LoVo (cell line): ENCODE measurements around the gene SRC.

Experiments used
- DNase-seq: peaks from one replicate; pipeline ENCODE4 v3.0.0-alpha.2; 2016; ENCODE audit warnings: low spot score

SRC gene

DNA sequence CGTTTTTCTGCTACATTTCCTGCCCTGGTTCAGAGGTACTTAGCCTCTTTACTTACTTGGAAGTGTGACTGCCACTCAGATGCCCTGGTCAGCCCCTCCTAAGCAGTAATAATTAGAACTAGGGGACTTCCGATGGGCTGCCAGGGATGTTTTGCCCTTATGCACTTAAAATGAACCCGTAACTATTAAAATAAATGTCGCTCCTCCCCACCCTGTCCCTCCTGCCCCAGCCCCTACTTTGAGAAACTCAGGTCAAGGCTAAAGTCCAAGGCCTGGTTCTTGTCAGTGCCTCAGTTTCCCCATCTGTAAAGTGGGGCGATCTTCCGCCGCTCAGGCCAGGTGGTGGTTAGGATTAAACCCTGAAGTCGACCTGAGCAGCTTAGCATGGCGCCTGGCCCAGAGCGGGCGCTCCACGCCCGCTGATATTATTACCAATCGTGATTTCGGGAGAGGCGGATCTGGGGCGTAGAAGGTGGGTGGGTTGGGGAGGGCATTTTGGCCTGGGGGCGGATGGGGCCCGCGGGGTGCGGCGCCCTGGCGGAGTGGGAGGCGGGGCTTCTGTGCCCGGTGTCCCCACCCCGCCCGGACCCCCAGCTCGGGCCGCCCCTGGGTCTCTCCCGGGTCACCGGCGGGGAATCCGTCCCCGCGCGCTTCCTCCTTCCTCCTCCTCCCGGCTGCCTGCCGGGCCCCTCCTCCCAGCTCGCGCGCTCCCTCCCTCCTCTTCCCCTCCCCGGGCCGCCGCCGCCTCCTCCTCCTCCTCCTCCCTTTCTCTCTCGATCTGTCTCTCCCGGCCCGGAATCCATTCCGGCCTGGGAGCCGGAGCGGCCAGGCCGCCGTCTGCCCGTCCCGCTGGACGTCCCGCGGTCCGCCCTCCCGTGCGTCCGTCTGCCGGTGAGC, at the start of gene SRC:
TSS of gene SRC (plus strand) at position 802 of the 897 bp plus-strand sequence. CDS start 38,014 bp downstream, outside the sequence.
- DNase-seq, result peak; percentile 75

DNA sequence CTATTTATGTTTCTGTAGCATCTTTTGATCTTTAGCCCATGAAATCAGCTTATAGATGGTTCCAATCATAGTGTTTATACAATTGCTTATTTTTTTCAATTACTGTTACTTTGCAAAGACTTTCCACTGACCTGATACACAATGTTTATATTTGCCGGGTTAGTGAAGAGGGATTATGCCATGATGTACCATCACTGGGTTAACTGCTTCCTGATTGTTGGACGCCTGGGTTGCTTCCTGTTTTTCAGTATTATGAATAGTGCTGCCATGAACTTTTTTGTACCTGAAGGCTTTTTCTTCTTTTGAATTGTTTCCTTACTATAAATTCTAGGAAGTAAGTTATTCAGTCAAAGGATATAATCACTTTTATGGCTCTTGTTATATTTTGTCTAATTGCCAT, 49.6 kb upstream of the SRC start:
- no peak for DNase-seq

DNA sequence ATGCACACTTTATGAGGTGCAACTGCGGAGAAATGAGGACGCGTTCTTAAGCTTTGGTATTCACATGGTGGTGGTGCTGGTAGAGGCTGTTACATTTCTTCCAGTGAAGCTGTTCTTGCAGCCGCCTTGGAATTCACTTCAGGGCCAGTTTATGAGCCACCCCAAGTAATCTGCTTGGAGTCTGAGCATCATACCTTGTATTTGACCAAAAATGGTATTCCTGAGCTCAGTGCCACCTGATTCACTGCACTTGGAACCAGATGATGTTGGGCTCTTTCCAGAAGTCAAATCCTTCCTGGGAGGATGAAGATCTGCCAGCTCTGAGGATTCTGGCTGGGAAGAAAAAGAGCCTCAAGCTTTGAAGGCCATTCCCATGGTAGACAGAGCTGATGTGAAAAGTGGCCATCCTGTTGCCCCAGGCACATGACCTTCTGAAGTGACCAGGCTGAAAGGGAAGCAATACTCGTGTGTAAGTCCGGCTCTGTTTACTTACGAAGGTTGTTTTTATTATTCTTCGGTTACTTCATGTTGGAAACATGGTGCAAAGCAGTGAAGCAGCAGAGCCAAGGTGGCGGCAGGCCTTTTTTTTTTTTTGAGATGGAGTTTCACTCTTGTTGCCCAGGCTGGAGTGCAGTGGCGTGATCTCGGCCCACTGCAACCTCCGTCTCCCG, 48.7 kb upstream of the SRC start:
- DNase-seq, result no peak

DNA sequence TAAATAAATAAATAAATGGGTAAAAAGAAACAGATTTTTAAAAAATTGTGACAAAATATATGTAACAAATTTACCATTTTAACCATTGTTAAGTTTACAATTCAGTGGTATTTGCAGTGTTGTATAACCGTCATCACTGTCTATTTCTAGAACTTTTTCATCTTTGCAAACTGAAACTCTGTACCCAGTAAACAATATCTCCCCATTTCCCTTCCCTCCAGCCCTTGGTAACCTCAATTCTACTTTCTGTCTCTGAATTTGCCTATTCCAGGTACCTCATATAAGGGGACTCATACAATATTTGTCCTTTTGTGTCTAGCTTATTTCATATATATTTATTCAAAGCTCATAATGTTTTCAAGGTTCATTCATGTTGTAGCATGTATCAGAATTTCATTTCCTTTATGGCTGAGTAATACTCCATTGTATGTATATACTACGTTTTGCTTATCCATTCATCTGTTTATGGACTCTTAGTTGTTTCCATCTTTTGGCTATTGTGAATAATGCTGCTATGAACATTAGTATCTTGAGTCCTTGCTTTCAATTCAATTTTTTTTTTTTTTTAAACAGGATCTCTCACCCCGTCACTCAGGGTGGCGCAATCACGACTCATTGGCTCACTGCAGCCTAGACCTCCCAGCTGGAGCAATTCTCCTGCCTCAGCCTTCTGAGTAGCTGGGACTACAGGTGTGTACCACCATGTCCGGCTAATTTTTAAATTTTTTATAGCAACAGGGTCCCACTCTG, 47.6 kb upstream of the SRC start:
- DNase-seq, result no peak

DNA sequence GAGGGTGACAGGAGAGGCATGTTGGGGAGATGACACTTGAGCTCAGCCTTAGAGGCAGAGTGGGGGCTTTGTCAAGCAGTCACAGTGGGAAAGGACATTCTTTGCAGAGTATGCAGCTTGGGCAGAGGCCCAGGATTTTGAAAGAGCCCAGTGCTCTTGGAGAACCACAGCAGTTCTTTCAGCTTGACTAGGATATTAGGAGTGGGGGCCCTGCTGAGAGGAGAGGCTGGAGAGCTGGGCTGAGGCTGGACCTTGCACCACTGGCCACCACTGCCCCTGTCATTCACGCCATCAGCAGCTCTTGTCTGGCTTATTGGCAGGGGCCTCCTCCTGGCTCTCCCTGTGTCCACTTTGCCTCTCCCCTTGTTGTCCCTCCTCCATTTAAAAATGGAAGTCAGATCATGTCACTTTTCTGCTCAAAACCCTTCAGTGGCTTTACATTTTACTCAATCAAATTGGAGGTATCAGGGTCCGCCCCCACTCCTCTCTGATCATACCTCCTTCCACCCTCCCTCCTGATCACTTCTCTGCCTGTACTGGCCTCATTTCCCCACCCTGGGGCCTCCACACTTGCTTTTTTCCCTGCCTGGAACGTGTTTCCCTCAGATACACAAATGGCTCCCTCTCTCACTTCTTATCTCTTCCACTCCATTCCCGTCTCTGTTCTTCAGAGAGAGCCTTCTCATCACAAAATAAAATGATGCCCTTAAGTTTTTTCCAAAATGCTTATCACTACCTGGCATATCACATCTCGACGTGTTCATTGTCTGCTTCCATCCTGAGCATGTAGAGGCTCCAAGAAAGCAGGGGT, 46.0 kb upstream of the SRC start:
- DNase-seq, result no peak

DNA sequence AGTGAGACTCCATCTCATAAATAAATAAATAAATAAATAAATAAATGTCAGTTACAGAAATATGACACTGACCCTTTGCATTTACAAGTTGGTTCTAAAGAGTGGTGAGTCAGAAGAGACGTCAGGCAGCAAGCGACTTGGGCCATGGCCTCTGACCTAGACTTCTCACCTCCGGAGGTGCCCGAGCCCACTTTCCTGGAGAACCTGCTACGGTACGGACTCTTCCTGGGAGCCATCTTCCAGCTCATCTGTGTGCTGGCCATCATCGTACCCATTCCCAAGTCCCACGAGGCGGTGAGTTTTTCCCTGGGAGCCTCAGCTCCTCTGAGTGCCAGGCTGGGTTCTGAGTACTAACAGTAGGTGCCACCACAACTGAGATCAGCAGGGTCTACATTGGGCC, 44.8 kb upstream of the SRC start:
- DNase-seq, result no peak

DNA sequence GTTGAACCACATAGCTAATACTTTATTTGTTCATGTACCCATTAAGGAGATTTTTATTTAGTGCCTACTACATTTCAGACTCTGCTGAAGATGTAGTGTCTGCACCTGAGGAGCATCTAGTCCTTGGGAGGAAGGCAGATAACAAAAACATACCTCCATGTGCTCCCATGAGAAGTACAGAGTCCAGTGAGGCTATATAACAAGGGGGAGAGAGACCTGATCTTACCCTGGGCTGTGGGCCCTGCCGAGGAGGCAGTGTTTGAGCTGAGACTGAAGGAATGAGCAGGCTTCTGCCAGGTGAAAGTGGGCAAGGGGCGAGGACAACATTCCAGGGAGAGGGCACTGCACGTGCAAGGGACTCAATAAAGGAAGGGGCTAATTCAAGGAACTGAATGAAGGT, 44.4 kb upstream of the SRC start:
- no peak for DNase-seq

DNA sequence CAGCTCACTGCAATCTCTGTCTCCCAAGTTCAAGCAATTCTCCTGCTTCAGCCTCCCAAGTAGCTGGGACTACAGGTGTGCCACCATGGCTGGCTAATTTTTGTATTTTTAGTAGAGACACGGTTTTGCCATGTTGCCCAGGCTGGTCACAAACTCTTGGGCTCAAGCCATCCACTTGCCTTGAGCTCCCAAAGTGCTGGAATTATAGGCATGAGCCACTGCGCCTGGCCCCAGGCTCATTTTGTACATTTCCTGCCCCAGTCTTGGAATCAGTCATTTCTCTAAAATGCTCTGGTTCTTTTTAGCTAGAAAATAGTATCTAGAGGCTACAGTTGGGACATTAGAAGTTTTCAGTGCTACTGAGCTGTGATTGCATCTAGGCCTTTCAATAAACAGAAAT, 43.0 kb upstream of the SRC start:
- no peak for DNase-seq

DNA sequence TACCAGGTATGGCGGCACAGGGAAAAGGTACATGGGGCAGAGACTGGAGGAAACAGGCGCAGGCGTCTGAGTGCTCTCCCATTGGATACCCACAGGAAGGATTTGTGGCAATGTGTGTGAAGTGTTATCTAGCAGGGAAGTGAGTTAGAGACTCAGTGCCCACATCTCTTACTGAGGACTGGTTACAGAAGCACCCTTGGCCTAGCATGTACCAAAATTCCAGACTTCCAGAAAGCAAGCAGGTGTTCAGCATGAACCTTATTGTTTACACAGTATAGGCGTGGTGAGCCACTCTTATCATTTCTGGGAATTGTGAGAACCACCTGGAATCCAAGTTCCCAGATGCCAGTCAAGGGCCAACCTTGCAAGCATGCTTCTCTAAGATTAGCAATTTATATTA, 42.3 kb upstream of the SRC start:
- DNase-seq, result no peak

DNA sequence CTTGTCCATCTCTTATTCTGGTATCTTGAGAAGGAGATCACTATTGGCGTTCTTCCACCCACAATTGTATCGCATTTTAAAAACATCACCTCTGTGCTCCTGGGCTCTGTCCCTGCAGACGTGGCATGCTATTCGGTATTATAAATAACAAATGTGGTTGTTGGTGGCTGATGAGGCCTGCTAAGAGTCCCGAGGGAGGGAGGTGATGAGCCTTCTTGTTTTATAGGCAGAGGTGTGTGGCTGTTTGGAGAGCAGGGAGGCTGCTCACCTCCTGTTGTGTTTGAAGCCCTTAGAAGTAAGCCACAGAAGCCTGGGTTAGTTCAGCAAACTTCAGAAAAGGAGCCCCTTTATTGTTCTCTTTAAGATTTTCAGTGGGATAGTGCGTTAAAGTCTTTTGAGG, 40.9 kb upstream of the SRC start:
- no peak for DNase-seq

DNA sequence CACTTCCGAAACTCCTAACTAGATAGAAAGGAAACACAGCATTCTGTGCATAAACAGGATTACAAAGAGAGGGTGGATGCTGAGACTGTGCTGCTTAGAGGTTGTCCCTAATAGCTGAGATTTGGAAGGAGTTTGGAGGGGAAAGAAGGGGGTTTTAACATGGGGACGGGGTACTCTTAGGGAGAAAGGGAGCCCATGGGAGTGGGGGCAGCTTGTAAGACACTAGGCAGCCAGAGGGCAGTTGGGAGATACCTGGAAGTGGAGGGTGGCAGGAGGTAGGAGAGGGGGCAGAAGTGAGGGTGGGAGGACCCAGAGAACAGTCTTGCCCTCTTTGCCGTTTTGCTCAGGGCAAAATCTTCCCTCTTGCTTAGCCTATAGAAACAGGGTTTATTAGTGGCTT, 40.1 kb upstream of the SRC start:
- DNase-seq, result no peak

DNA sequence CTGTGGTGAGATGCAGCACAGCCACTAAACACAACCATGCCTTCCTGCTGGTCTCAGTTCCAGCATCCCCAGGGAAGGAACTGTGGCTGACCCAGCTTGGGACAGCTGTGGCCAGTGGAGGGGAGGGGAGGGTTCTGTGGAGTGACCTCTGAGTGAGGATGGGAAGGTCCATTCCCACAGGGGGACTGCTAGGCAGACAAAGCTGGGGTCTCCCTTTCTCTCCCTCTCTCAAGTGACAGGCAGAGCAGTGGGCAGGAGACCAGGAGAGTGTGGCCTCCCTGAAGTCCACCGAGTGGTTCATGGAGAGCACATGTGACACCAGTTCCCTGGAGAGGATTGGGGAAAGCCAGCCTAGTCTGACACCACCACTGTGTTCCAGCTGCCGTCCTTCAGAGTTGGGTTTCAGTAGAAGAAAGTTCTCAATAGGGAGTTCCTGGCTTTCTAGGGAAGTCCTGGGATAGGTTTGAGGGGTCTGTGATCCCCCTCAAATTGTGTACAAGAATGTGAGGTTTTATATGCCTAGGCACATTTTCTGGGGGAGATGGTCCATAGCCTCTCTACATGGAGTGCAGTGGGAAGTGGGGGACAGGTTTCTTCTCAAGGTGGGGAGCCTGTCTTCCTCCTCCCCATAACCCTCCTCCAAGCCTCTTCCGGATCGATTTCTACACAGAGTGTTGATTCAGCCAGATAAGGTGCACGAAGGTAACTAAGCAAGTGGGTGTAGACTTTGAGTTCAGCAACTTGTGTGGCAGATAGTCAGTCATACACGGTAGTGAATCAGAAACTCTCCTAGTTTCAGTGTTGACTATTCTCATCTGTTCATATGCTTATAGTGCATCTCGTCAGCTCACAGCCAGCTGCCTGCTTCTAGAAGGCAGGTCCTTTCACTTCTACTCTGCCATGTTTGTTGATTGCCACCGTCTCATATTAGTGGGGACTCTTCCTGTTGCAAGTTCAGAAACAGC, 37.6 kb upstream of the SRC start:
- DNase-seq, result no peak

DNA sequence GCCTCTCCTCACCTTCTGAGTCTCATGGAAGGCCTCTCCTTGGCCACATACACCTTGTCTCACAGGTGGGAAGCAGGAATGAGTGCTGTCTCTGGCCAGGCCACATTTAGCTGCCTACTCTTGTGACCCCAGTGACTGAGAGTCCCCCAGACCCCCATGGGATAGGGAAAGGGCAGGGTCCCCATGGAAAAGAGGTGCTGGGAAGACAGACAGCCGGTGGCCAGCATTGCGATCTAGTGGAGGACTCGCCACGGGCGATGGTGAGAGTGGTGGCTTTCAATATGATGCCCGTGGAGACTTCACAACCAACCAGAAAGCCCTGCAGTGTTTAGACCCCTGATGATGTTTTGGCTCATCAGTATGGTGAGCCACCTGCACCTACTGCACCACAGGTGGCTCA, 36.6 kb upstream of the SRC start:
- no peak for DNase-seq

DNA sequence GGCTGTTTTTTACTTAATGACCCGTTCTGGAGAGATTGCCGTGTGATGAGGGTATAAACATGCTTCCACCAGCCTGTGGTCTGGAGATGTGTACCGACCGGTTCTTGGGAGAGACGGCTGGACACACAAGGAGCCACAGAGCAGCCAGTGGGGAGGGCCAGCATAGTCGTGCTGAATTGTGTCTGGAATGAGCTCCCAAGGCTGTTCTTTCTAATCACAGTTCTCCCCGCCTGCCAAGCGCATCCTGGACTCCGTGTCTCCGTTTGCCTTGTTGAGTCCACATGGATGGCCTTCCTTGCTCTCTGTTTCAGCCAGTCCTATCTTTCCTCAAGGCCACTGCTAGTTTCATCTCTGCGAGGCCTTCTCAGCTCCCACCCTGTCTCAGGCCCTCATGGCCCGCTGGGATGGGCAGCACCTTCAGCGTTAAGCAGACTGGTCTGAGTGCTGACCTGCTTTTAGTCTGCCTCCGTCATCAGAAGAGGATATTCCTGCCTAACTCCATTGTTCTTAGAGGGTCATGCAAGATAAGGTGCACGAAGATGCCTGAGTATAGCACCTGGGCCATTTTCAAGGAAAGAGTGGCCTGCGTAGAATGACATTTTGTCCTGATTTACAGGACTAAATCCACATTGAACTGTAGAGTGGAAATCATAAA, 35.9 kb upstream of the SRC start:
- no peak for DNase-seq

DNA sequence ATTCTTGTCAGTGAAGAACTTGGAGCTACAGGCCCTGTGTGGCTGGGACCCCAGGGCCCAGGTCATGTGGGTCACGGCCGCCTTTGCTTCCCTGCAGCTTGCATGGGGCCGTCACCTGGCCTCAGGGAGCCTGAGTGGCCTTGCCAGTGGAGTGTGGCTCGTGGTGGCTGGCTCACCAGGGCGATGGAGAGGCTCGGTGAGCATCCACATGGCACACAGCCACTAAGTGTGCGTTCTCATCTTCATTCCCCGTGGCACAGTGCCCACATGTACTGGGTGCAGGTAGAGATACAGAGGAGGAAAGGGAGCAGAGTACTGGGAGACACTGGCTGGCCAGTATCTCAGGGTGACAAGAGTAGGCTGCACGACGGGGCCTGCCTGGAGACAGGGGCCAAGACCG, 35.0 kb upstream of the SRC start:
- DNase-seq, result no peak

DNA sequence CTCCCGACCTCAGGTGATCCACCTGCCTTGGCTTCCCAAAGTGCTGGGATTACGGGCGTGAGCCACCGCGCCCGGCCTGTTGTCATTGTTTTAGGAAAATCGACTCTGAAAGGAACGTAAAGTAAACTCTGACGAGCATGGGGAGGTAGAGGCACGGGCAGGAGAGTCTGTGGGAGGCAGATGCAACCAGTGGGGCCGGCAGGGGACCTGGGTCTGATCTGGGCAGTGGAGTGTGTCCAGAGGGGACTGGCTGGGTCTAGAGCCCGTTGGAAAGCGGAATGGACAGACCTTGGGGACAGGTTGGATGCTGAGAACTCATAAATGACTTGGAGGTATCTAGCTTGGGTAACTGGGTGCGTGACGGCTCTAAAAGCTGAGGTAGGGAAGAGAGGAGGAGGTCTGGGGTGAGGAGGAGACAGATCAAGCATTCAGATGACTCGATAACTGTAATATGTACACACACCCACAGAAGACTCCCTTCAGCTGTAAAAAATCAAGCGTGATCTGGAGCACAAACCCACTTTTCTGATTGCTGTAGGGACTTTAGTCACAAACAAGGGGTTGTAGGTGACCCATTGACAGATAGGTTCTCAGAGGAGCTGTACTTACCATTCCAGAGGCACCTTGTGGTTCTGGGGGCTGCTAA, 34.1 kb upstream of the SRC start:
- DNase-seq, result no peak

DNA sequence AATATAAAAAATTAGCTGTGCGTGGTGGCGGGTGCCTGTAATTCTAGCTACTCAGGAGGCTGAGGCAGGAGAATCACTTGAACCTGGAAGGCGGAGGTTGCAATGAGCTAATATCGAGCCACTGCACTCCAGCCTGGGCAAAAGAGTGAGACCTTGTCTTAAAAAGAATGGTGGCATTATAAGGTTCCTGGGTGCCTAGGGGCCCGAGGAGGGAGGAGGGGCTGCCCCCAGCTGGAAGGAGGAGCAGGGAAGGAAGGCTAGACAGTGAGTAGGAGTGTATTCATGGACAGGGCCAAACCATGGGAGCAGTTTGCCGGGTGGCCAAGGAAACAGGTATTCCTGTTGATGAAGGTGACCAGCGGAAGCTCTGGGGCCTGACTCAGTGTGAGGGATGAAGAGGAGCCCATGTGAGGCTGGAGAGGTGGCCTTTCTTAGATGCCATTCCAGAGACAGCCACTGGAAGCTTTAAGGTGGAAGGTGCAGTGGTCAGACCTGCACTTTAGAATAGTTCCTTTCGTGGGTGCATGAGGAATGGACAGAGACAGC, 32.3 kb upstream of the SRC start:
- DNase-seq, result no peak

DNA sequence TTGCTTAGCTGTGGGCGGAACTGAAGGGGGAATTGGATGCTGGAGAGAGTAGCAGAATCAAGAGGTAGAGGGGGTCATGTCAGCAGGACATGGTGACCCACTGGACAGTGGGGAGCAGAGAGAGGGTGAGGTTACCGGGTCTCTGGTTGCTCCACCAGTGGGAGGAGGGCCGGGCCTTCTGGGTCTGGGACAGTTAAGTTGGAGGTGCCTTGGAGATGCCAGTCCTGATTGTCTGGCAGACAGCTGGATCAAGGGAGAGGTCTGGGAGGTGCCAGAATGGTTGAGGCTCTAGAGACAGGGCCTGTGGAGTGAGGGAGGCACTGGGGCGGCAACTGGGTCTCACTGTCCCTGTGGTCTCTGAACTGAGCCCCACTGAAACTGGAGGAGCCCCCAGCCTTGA, 31.8 kb upstream of the SRC start:
- no peak for DNase-seq

DNA sequence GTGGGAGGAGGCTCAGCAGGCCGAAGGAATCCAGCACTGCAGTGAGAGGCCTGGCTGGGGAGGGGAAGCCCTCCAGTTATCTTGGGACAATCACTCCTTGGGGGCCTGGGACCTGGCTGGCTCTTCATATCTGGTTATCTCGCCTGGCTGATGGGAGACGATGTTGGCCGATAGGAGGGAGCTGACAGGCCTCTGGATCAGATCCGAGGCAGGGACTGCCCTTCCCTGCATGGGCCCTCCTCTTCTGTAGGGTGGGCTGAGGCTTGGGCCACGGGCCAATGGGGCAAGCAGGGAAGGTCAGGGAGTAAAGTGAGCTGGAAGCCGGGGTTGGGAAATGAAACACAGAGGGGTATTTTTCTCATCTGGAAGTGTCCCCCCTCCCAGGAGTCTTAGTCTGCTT, 31.3 kb upstream of the SRC start:
- DNase-seq, result no peak
